Measurements from ENCODE around the gene ID3. TPM values are rescaled to one million over a fixed set of nuclear protein-coding genes. Genes with fewer than 3 reads are reported as not detected.

Gene ID3
- total and polyA plus RNA-seq, 9 of the 15 experiments (the other 6 are each of a cell fraction or from before 2014, with no cell fraction given): 6.8 to 59.8 (median 23.5) TPM

DNA sequence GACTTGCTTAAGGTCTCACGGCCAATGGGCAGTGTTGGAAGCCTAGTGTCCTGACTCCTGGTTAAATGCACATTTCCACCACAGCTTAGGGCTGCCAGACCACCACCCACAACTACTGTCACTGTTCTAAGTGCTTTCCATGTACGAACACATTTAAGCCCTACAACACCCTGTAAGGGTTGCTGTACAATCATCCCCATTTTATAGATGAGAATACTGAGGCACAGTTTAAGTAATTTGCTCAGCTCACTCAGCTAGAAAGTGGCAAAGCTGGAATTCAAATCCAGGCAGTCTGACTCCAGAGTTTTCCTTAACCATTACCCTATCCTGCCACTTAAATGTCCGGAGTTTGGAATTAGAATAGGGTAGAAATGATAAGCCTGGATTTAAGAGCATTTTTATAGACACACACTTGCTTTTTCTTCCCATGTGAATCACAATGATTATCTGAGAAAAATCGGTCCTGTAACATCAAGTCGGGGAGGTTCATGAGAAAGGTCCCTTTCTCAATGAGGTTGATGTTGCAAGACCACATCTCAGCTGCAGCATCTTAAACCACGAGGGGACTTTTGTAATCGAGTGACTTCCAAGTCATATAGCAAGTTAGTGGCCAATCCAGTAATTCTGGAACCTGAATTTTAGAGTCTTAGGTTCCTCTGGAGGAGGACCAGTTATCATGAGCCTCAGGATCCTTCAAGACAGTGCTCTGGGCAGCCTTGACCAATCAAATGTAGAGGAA is 36.9 kb downstream of the ID3 start:
- DNase-seq (ENCODE audit: extremely low read depth in 1 of 4, low spot score in 3 of 4) (no peak), FAIRE-seq (peak; percentile 19), ATAC-seq (no peak)
- Histone ChIP-seq H2AFZ (ENCODE audit: low read depth, low read length) (no peak overlapping the region), H3K9me1 (ENCODE audit: control insufficient read depth, insufficient read depth, low read length) (peaks cover 14% of the 10 kb centered on the region), H3K9ac (ENCODE audit: insufficient read depth in 1 of 2, low read depth in 2 of 2, low read length in 2 of 2) (no peak overlapping the region), H3K4me3 (no peak overlapping the region), H3K4me2 (ENCODE audit: insufficient read depth, low read length) (no peak overlapping the region), H3K4me1 (replicated peaks in 1 of 2; ENCODE audit: control insufficient read depth in 2 of 2, insufficient read depth in 2 of 2, low read length in 2 of 2) (peaks cover 17 to 23% of the 10 kb centered on the region in 2 experiments; a peak in 4 of 5 replicates), H3K9me3 (replicated peaks; ENCODE audit: control insufficient read depth, insufficient read depth, low read depth, low read length) (no peaks in the 10 kb centered on the region; the same call in 1 of the 2 replicates), H3K27me3 (ENCODE audit: control insufficient read depth in 2 of 2, insufficient read depth in 2 of 2, low read length in 2 of 2) (no peaks in the 10 kb centered on the region), H3K36me3 (ENCODE audit: control insufficient read depth, insufficient read depth, low read length) (peaks cover 86% of the 10 kb centered on the region), H4K20me1 (replicated peaks; ENCODE audit: control insufficient read depth, insufficient read depth, low read length) (peaks cover 19% of the 10 kb centered on the region), H3K27ac (ENCODE audit: extremely low read depth, low read depth, low read length) (no peak overlapping the region), H3K79me2 (ENCODE audit: control insufficient read depth, insufficient read depth, low read length) (peaks cover 30% of the 10 kb centered on the region)
- ChIA-PET CTCF (ENCODE audit: low intra/inter-chr PET ratio) (no interaction called here), POLR2A (interaction anchor here (0.5 kb wide), 1 partner anchor 124 kb away, joined by 3 read pairs; no protein-coding TSS in a partner anchor)
- in situ Hi-C loops (cut with MboI): no loop called here
- no TSS peak for BruUV-seq (replicated peaks)
- 88% methylated on average over 7 of the region's 7 CpGs for WGBS (ENCODE audit: insufficient coverage, low coverage, missing lambda C conversion rate)
- intact Hi-C loops (cut with micrococcal nuclease): no loop called here
- TF ChIP-seq CBX1 (IDR thresholded peaks at IDR 0.05; ENCODE audit: low read depth) (0 out of 2 replicates have a peak, but pooled peaks have one; percentile 34), RHOXF2B (CRISPR knock-in tag; conservative IDR thresholded peaks at IDR 0.05) (no peak), CBX5 (IDR thresholded peaks at IDR 0.05; ENCODE audit: borderline replicate concordance, low read depth) (no peak), FOXK1 (CRISPR knock-in tag; IDR thresholded peaks at IDR 0.05; ENCODE audit: borderline replicate concordance) (no peak), TCFL5 (CRISPR knock-in tag; conservative IDR thresholded peaks at IDR 0.05) (no peak), TCF7 (IDR thresholded peaks at IDR 0.05; ENCODE audit: borderline replicate concordance) (no peak), POLR2AphosphoS2 (IDR thresholded peaks at IDR 0.05; ENCODE audit: low read length) (no peak), MTA3 (IDR thresholded peaks at IDR 0.05; ENCODE audit: borderline replicate concordance) (no peak), MYBL2 (IDR thresholded peaks at IDR 0.05; ENCODE audit: low read depth) (no peak), MYBL2 (CRISPR knock-in tag; IDR thresholded peaks at IDR 0.05; ENCODE audit: borderline replicate concordance) (no peak), SMARCA5 (IDR thresholded peaks at IDR 0.05) (peak; percentile 59; the same call in 1 of the 2 replicates), CEBPB (tag; IDR thresholded peaks at IDR 0.05) (peak; percentile 56; the same call in 1 of the 2 replicates), ZMIZ1 (IDR thresholded peaks at IDR 0.05; ENCODE audit: low read depth in 2 of 2, low read length in 2 of 2) (no peak), ZNF75A (CRISPR knock-in tag; IDR thresholded peaks at IDR 0.05) (no peak), BRD4 (IDR thresholded peaks at IDR 0.05) (no peak), ZNF707 (CRISPR knock-in tag; conservative IDR thresholded peaks at IDR 0.05) (no peak), STAG1 (CRISPR knock-in tag; IDR thresholded peaks at IDR 0.05; ENCODE audit: borderline replicate concordance) (no peak), TARDBP (IDR thresholded peaks at IDR 0.05) (no peak)
